Measurements from ENCODE around the gene NEDD4L. TPM values are rescaled to one million over a fixed set of nuclear protein-coding genes. Genes with fewer than 3 reads are reported as not detected.

The NEDD4L gene
- total RNA-seq, 1 donor from 2014 or later: 93.9 TPM

- Histone ChIP-seq H3K4me1 (ENCODE audit: insufficient read depth, low read length) (peaks cover 14% of the 10 kb centered on the region), H3K27ac (ENCODE audit: low read depth, low read length) (no peak overlapping the region), H3K4me2 (ENCODE audit: low read length) (no peak overlapping the region), H3K9me3 (ENCODE audit: insufficient read depth, low read depth, low read length) (no peaks in the 10 kb centered on the region), H3K27me3 (ENCODE audit: insufficient read depth, low read length) (no peaks in the 10 kb centered on the region), H3K79me2 (ENCODE audit: insufficient read depth, low read length) (peaks cover 3% of the 10 kb centered on the region), H4K20me1 (ENCODE audit: insufficient read depth, low read length) (no peaks in the 10 kb centered on the region), H3K4me3 (ENCODE audit: insufficient read depth, low read depth, low read length) (no peak overlapping the region), H3K9ac (ENCODE audit: low read length) (no peak overlapping the region), H2AFZ (ENCODE audit: low read depth, low read length) (no peak overlapping the region), H3K36me3 (ENCODE audit: insufficient read depth, low read length) (no peaks in the 10 kb centered on the region)
- Mint-ChIP-seq H3K27ac (ENCODE audit: unreplicated experiment) (no peak overlapping the region), H3K9me3 (ENCODE audit: unreplicated experiment) (no peaks in the 10 kb centered on the region), H3K36me3 (ENCODE audit: low read depth, unreplicated experiment) (no peaks in the 10 kb centered on the region), H3K27me3 (ENCODE audit: low read depth, unreplicated experiment) (no peaks in the 10 kb centered on the region), H3K4me1 (ENCODE audit: low read depth, unreplicated experiment) (peaks cover 35% of the 10 kb centered on the region), H3K4me3 (ENCODE audit: unreplicated experiment) (no peak overlapping the region)
- no peak for FAIRE-seq
- DNase-seq (ENCODE audit: low read depth): no peak
- TF ChIP-seq CTCF (IDR thresholded peaks at IDR 0.05; ENCODE audit: insufficient read depth, low read depth, low read length) (no peak), EZH2 (IDR thresholded peaks at IDR 0.05; ENCODE audit: insufficient read depth, low read length) (no peak)
Observed at GRCh38 chr18:58052960-58053359, 8.9 kb downstream of the NEDD4L start.

- TF ChIP-seq CTCF (IDR thresholded peaks at IDR 0.05; ENCODE audit: insufficient read depth, low read depth, low read length) (no peak), EZH2 (IDR thresholded peaks at IDR 0.05; ENCODE audit: insufficient read depth, low read length) (no peak)
- peak overlapping the region; percentile 30 for H3K27ac ChIP-seq (ENCODE audit: low read depth, low read length)
- no peak overlapping the region for H3K4me3 ChIP-seq (ENCODE audit: insufficient read depth, low read depth, low read length)
- H3K9me3 ChIP-seq (ENCODE audit: insufficient read depth, low read depth, low read length): no peaks in the 10 kb centered on the region
- no peaks in the 10 kb centered on the region for H3K9me3 Mint-ChIP-seq (ENCODE audit: unreplicated experiment)
- peaks cover 42% of the 10 kb centered on the region for H3K4me1 Mint-ChIP-seq (ENCODE audit: low read depth, unreplicated experiment)
- H3K4me1 ChIP-seq (ENCODE audit: insufficient read depth, low read length): peaks cover 7% of the 10 kb centered on the region
- H3K4me3 Mint-ChIP-seq (ENCODE audit: unreplicated experiment): peak overlapping the region; percentile 21
- H3K9ac ChIP-seq (ENCODE audit: low read length): peak overlapping the region; percentile 7
- H3K4me2 ChIP-seq (ENCODE audit: low read length): peak overlapping the region; percentile 50
- H3K27ac Mint-ChIP-seq (ENCODE audit: unreplicated experiment): peak overlapping the region; percentile 91
- no peaks in the 10 kb centered on the region for H3K27me3 ChIP-seq (ENCODE audit: insufficient read depth, low read length)
- DNase-seq (ENCODE audit: low read depth): peak; percentile 74
- H3K36me3 ChIP-seq (ENCODE audit: insufficient read depth, low read length): no peaks in the 10 kb centered on the region
- H3K79me2 ChIP-seq (ENCODE audit: insufficient read depth, low read length): peaks cover 2% of the 10 kb centered on the region
- H4K20me1 ChIP-seq (ENCODE audit: insufficient read depth, low read length): no peaks in the 10 kb centered on the region
- H3K36me3 Mint-ChIP-seq (ENCODE audit: low read depth, unreplicated experiment): no peaks in the 10 kb centered on the region
- no peaks in the 10 kb centered on the region for H3K27me3 Mint-ChIP-seq (ENCODE audit: low read depth, unreplicated experiment)
- peak overlapping the region; percentile 22 for H2AFZ ChIP-seq (ENCODE audit: low read depth, low read length)
- no peak for FAIRE-seq
Observed at GRCh38 chr18:58054041-58054781, 10.2 kb downstream of the NEDD4L start.
